WERI-Rb-1 (cell line): Measurements from ENCODE around the gene NSA2.

Source experiments
- DNase-seq: peaks from one replicate; pipeline ENCODE4 v3.0.0-alpha.2; 2020
- H3K27ac ChIP-seq: fragments of 250-450 bp; sonication (Bioruptor Pico); 2 replicates; pipeline ENCODE4 v1.5.1; 2020; ENCODE audit warnings: mild to moderate bottlenecking, moderate library complexity
- H3K27me3 ChIP-seq: fragments of 250-450 bp; sonication (Bioruptor Pico); 2 replicates; pipeline ENCODE4 v1.5.1; 2021; ENCODE audit warnings: mild to moderate bottlenecking, low read depth, moderate library complexity; ENCODE audit not compliant: insufficient read depth, severe bottlenecking
- H3K36me3 ChIP-seq: fragments of 250-450 bp; sonication (Bioruptor Pico); 2 replicates; pipeline ENCODE4 v1.5.1; 2020; ENCODE audit warnings: mild to moderate bottlenecking, moderate library complexity
- H3K4me3 ChIP-seq: 2 replicates; pipeline ENCODE4 v1.5.1; 2011; ENCODE audit warnings: low read depth, mild to moderate bottlenecking, control low read depth, low read length
- H3K9me3 ChIP-seq: fragments of 250-450 bp; sonication (Bioruptor Pico); 2 replicates; pipeline ENCODE4 v1.5.1; 2021; ENCODE audit warnings: mild to moderate bottlenecking, moderate library complexity; ENCODE audit not compliant: severe bottlenecking
- TF ChIP-seq, protein P1 (sequence below): IDR thresholded peaks from 2 replicates; pipeline ENCODE4 v1.5.1; 2011; ENCODE audit warnings: low read depth, mild to moderate bottlenecking, control low read depth, inconsistent platforms, low read length

The NSA2 gene

DNA sequence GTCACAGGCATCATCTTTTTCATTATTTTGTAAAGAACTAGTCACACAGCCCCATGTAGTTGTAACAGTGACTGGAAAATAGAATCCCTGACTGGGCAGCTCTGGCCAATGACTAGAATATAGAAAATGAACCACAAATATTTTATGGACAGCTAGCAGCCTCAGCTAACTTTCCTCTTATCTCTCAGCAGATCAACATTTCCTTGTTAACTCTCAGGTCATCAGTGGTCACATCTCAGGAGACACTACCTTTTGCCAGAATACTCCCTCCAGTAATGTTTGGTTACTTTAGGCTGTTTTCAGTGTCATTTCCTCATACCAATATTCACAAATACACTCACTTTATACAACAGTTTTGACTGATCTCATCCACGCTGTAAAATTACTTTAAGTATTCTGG lies 55.2 kb downstream of the NSA2 start:
- Histone ChIP-seq H3K4me3 (no peak overlapping the region), H3K36me3 (no peaks in the 10 kb centered on the region), H3K27me3 (no peaks in the 10 kb centered on the region), H3K27ac (no peak overlapping the region), H3K9me3 (no peaks in the 10 kb centered on the region)
- TF ChIP-seq, protein P1, sequence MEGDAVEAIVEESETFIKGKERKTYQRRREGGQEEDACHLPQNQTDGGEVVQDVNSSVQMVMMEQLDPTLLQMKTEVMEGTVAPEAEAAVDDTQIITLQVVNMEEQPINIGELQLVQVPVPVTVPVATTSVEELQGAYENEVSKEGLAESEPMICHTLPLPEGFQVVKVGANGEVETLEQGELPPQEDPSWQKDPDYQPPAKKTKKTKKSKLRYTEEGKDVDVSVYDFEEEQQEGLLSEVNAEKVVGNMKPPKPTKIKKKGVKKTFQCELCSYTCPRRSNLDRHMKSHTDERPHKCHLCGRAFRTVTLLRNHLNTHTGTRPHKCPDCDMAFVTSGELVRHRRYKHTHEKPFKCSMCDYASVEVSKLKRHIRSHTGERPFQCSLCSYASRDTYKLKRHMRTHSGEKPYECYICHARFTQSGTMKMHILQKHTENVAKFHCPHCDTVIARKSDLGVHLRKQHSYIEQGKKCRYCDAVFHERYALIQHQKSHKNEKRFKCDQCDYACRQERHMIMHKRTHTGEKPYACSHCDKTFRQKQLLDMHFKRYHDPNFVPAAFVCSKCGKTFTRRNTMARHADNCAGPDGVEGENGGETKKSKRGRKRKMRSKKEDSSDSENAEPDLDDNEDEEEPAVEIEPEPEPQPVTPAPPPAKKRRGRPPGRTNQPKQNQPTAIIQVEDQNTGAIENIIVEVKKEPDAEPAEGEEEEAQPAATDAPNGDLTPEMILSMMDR, result no peak
- no peak for DNase-seq

DNA sequence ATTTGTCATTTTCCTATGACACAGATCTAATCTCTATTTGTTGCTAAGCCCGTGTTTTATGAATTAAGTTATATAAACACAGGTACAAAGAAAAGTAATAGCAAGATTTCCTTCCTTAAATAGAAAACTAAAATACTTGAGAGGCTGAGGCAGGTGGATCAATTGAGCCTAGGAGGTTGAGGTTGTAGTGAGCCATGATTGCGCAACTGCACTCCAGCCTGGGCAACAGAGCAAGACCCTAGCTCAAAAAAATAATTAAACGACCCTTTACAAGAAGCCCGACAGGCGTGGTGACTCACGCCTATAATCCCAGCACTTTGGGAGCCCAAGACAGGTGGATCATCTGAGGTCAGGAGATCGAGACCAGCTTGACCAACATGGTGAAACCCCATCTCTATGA lies 62.4 kb downstream of the NSA2 start:
- no peak overlapping the region for H3K4me3 ChIP-seq
- peaks cover 6% of the 10 kb centered on the region for H3K36me3 ChIP-seq
- no peak for DNase-seq
- no peak overlapping the region for H3K27ac ChIP-seq
- no peaks in the 10 kb centered on the region for H3K9me3 ChIP-seq
- H3K27me3 ChIP-seq, result no peaks in the 10 kb centered on the region
- TF ChIP-seq, protein P1, result no peak
